Measurements from ENCODE around the gene IRF3. TPM values are rescaled to one million over a fixed set of nuclear protein-coding genes. Genes with fewer than 3 reads are reported as not detected.

IRF3 gene
- polyA plus RNA-seq, 3 donors, result 29.8 to 115 (median 41.1) TPM

GRCh38 chr19:49655570-49656455, 9.8 kb downstream of the IRF3 start:
- Histone ChIP-seq H3K79me2 (ENCODE audit: insufficient read depth, low read length) (no peaks in the 10 kb centered on the region), H4K20me1 (ENCODE audit: insufficient read depth, low read length) (peaks cover 36% of the 10 kb centered on the region), H3K4me3 (replicated peaks in 1 of 3; ENCODE audit: low read depth in 2 of 3, low read length in 3 of 3) (no peak overlapping the region), H3K27me3 (ENCODE audit: control insufficient read depth in 2 of 2, insufficient read depth in 2 of 2, low read length in 2 of 2) (no peaks in the 10 kb centered on the region), H3K27ac (ENCODE audit: low read depth in 1 of 2, low read length in 2 of 2) (no peak overlapping the region), H3K36me3 (replicated peaks in 1 of 2; ENCODE audit: control insufficient read depth in 1 of 2, insufficient read depth in 2 of 2, low read length in 2 of 2) (peaks cover 81 to 92% of the 10 kb centered on the region in 2 donors), H3K9ac (ENCODE audit: insufficient read depth, low read length, poor library complexity, severe bottlenecking) (no peak overlapping the region), H2AFZ (ENCODE audit: insufficient read depth, low read depth, low read length, poor library complexity, severe bottlenecking) (no peak overlapping the region), H3K4me2 (replicated peaks; ENCODE audit: extremely low read depth, low read length, poor library complexity, severe bottlenecking) (no peak overlapping the region), H3K9me3 (replicated peaks in 1 of 2; ENCODE audit: control insufficient read depth in 1 of 2, insufficient read depth in 1 of 2, low read length in 2 of 2) (no peaks in the 10 kb centered on the region), H3K4me1 (ENCODE audit: control insufficient read depth in 1 of 2, insufficient read depth in 2 of 2, low read length in 2 of 2) (no peaks in the 10 kb centered on the region)
- Mint-ChIP-seq H3K4me1 (no peaks in the 10 kb centered on the region), H3K4me3 (no peak overlapping the region), H3K27me3 (ENCODE audit: low read depth in 3 of 3) (peaks cover 0 to 3% (median 0%) of the 10 kb centered on the region in 3 donors), H3K36me3 (peaks cover 65 to 88% of the 10 kb centered on the region in 2 donors), H3K9me3 (peaks cover 0 to 4% (median 0%) of the 10 kb centered on the region in 7 donors), H3K27ac (no peak overlapping the region)
- 92% methylated on average over 21 of the region's 23 CpGs for WGBS (ENCODE audit: insufficient coverage)
- TF ChIP-seq, protein P1, sequence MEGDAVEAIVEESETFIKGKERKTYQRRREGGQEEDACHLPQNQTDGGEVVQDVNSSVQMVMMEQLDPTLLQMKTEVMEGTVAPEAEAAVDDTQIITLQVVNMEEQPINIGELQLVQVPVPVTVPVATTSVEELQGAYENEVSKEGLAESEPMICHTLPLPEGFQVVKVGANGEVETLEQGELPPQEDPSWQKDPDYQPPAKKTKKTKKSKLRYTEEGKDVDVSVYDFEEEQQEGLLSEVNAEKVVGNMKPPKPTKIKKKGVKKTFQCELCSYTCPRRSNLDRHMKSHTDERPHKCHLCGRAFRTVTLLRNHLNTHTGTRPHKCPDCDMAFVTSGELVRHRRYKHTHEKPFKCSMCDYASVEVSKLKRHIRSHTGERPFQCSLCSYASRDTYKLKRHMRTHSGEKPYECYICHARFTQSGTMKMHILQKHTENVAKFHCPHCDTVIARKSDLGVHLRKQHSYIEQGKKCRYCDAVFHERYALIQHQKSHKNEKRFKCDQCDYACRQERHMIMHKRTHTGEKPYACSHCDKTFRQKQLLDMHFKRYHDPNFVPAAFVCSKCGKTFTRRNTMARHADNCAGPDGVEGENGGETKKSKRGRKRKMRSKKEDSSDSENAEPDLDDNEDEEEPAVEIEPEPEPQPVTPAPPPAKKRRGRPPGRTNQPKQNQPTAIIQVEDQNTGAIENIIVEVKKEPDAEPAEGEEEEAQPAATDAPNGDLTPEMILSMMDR (IDR thresholded peaks at IDR 0.05), result no peak
- no peak for DNase-seq
- intact Hi-C loops (cut with micrococcal nuclease), result no loop called here

- Mint-ChIP-seq H3K4me1 (no peaks in the 10 kb centered on the region), H3K27ac (no peak overlapping the region), H3K9me3 (peaks cover 0 to 4% (median 0%) of the 10 kb centered on the region in 7 donors), H3K27me3 (ENCODE audit: low read depth in 3 of 3) (peaks cover 0 to 3% (median 0%) of the 10 kb centered on the region in 3 donors), H3K36me3 (peaks cover 65 to 88% of the 10 kb centered on the region in 2 donors), H3K4me3 (no peak overlapping the region)
- no peak overlapping the region for H3K27ac ChIP-seq (ENCODE audit: low read depth in 1 of 2, low read length in 2 of 2)
- H3K4me2 ChIP-seq (replicated peaks; ENCODE audit: extremely low read depth, low read length, poor library complexity, severe bottlenecking), result no peak overlapping the region
- no peak overlapping the region for H2AFZ ChIP-seq (ENCODE audit: insufficient read depth, low read depth, low read length, poor library complexity, severe bottlenecking)
- no peaks in the 10 kb centered on the region for H3K4me1 ChIP-seq (ENCODE audit: control insufficient read depth in 1 of 2, insufficient read depth in 2 of 2, low read length in 2 of 2)
- no peaks in the 10 kb centered on the region for H3K27me3 ChIP-seq (ENCODE audit: control insufficient read depth in 2 of 2, insufficient read depth in 2 of 2, low read length in 2 of 2)
- intact Hi-C loops (cut with micrococcal nuclease), result no loop called here
- 91% methylated on average over 6 of the region's 10 CpGs for WGBS (ENCODE audit: insufficient coverage)
- H3K9me3 ChIP-seq (replicated peaks in 1 of 2; ENCODE audit: control insufficient read depth in 1 of 2, insufficient read depth in 1 of 2, low read length in 2 of 2), result no peaks in the 10 kb centered on the region
- peaks cover 3% of the 10 kb centered on the region for H3K79me2 ChIP-seq (ENCODE audit: insufficient read depth, low read length)
- no peak overlapping the region for H3K9ac ChIP-seq (ENCODE audit: insufficient read depth, low read length, poor library complexity, severe bottlenecking)
- no peak for DNase-seq
- no peak overlapping the region for H3K4me3 ChIP-seq (replicated peaks in 1 of 3; ENCODE audit: low read depth in 2 of 3, low read length in 3 of 3)
- H3K36me3 ChIP-seq (replicated peaks in 1 of 2; ENCODE audit: control insufficient read depth in 1 of 2, insufficient read depth in 2 of 2, low read length in 2 of 2), result peaks cover 81 to 91% of the 10 kb centered on the region in 2 donors
- H4K20me1 ChIP-seq (ENCODE audit: insufficient read depth, low read length), result peaks cover 38% of the 10 kb centered on the region
- TF ChIP-seq, protein P1 (IDR thresholded peaks at IDR 0.05), result no peak
These were observed 11.1 kb downstream of the IRF3 start for GRCh38 chr19:49654581-49654980.

All from CD14-positive monocyte (primary cell).